ENCODE measurements around the gene RLN3.
"Not testable (repeated sequence)": the region's sequence is repeated elsewhere in the genome, so short reads cannot be mapped to it uniquely, and the experiment has no call there.

RLN3 gene

GRCh38 chr19:13995017-13995728, 32.8 kb upstream of the RLN3 start:
- no peak for DNase-seq (ENCODE audit: low read depth in 2 of 2)

- no peak for DNase-seq (ENCODE audit: low read depth in 2 of 2)
These were observed 31.8 kb upstream of the RLN3 start for GRCh38 chr19:13995878-13996765.

- no peak for DNase-seq (ENCODE audit: low read depth in 2 of 2)
These were observed 30.9 kb upstream of the RLN3 start for GRCh38 chr19:13996928-13997630.

- DNase-seq (ENCODE audit: low read depth in 2 of 2): no peak
These were observed 30.4 kb upstream of the RLN3 start for GRCh38 chr19:13997631-13997962.

GRCh38 chr19:13998426-13998825, 29.5 kb upstream of the RLN3 start:
- no peak for DNase-seq (ENCODE audit: low read depth in 2 of 2)

- DNase-seq (ENCODE audit: low read depth in 2 of 2): no peak
These were observed 28.9 kb upstream of the RLN3 start for GRCh38 chr19:13999085-13999484.

- DNase-seq (ENCODE audit: low read depth in 2 of 2): no peak
These were observed 27.1 kb upstream of the RLN3 start for GRCh38 chr19:14000691-14001375.

GRCh38 chr19:14002571-14003250, 25.2 kb upstream of the RLN3 start:
- no peak for DNase-seq (ENCODE audit: low read depth in 2 of 2)

GRCh38 chr19:14003251-14004055, 24.5 kb upstream of the RLN3 start:
- no peak for DNase-seq (ENCODE audit: low read depth in 2 of 2)

GRCh38 chr19:14004619-14005348, 23.2 kb upstream of the RLN3 start:
- no peak for DNase-seq (ENCODE audit: low read depth in 2 of 2)

- peak; percentile 84 for DNase-seq (ENCODE audit: low read depth in 2 of 2)
These were observed 22.4 kb upstream of the RLN3 start for GRCh38 chr19:14005349-14006084.

GRCh38 chr19:14006085-14006765, 21.7 kb upstream of the RLN3 start, which contains the start of gene RFX1:
RFX1 (minus strand) TSS chr19:14006320; CDS start chr19:13993843, 12,477 bp downstream.
- DNase-seq (ENCODE audit: low read depth in 2 of 2): peak; percentile 99 to 100

GRCh38 chr19:14006766-14007562, 21.0 kb upstream of the RLN3 start:
- DNase-seq (ENCODE audit: low read depth in 2 of 2): no peak

GRCh38 chr19:14012378-14012915, 15.5 kb upstream of the RLN3 start:
- no peak for DNase-seq (ENCODE audit: low read depth in 2 of 2)

GRCh38 chr19:14015524-14016035, 12.4 kb upstream of the RLN3 start:
- no peak for DNase-seq (ENCODE audit: low read depth in 2 of 2)

GRCh38 chr19:14019100-14019499, 8.8 kb upstream of the RLN3 start:
- no peak for DNase-seq (ENCODE audit: low read depth in 2 of 2)

GRCh38 chr19:14019739-14020138, 8.2 kb upstream of the RLN3 start:
- DNase-seq (ENCODE audit: low read depth in 2 of 2): not testable (repeated sequence)
